ENCODE data around the gene RBM17. TPM values are rescaled to one million over a fixed set of nuclear protein-coding genes. Genes with fewer than 3 reads are reported as not detected.

The RBM17 gene
- total RNA-seq, 4 donors from 2014 or later = 42.3 to 134 (median 87.6) TPM

GRCh38 chr10:6153845-6154244 lies 65.0 kb downstream of the RBM17 start:
- TF ChIP-seq, protein P1, sequence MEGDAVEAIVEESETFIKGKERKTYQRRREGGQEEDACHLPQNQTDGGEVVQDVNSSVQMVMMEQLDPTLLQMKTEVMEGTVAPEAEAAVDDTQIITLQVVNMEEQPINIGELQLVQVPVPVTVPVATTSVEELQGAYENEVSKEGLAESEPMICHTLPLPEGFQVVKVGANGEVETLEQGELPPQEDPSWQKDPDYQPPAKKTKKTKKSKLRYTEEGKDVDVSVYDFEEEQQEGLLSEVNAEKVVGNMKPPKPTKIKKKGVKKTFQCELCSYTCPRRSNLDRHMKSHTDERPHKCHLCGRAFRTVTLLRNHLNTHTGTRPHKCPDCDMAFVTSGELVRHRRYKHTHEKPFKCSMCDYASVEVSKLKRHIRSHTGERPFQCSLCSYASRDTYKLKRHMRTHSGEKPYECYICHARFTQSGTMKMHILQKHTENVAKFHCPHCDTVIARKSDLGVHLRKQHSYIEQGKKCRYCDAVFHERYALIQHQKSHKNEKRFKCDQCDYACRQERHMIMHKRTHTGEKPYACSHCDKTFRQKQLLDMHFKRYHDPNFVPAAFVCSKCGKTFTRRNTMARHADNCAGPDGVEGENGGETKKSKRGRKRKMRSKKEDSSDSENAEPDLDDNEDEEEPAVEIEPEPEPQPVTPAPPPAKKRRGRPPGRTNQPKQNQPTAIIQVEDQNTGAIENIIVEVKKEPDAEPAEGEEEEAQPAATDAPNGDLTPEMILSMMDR (IDR thresholded peaks at IDR 0.05; ENCODE audit: low read depth) = no peak

- TF ChIP-seq, protein P1 (IDR thresholded peaks at IDR 0.05; ENCODE audit: low read depth) = no peak
These were observed 65.7 kb downstream of the RBM17 start for GRCh38 chr10:6154566-6154965.

DNA sequence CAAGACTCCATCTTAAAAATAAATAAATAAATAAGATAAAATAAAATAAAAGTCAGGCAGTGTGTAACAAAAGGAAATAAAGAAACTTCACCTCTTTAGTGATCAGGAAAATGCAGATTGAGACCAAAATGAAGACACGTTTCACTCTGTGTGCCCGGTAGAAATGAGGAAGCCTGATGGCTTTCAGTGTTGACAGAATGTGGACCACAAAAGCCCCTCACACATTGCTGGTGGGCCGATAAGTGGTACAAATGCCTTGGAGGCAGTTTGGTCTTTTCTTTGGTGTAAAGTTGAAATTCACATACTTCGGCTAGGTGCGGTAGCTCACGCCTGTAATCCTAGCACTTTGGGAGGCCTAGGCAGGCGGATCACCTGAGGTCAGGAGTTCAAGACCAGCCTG lies 69.4 kb downstream of the RBM17 start:
- TF ChIP-seq, protein P1 (IDR thresholded peaks at IDR 0.05; ENCODE audit: low read depth) = no peak

DNA sequence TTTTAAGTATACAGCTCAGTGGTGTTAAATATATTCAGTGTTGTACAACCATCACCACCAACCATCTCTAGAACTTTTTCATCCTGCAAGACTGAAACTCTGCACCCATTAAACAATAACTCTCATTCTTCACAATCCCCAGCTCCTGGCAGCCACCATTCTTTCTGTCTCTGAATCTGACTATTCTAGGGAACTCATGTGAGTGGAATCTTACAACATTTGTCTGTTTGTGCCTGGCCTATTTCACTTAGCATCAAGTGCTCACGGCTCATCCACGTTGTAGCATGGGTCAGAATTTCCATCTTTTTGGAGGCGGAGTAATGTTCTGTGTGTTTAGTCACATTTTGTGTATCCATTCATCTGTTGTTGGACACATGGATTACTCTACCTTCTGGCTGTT lies 73.1 kb downstream of the RBM17 start:
- TF ChIP-seq, protein P1 (IDR thresholded peaks at IDR 0.05; ENCODE audit: low read depth) = no peak

DNA sequence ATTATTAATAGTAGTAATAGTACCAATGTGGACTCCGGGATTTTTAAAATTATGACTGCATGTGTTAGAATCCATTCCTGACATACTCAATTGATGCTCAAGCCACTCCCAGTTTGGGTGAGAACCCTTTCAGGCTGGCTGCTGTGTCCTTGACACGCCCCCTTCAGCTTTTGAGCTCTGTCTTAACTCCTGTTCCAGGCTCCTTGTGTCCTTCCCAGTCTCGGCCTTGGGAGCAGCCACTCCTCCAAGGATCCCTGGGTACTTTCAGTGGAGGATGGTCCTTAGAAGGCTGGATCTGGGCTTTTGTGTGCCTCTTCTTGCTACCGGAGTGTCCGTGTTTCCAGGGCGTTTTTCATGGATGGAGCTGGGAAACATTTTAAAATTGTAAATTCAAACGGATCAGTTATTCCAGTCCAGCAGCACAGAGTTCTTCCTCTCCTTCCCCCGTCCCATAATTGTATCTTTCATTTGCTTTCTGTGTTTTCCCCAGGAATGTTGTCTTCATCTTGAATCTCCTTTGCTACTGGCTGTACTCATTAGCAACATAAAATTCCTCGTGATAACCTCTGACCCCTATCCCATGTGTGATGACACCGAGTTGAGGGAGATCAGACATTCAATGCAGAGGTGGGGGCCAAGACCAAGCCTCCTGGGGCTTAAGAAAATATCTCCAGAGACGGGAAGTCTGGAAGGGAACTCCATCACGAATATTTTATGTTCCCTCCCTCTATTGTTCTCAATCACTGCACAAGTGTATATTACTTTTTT lies 73.9 kb downstream of the RBM17 start:
- TF ChIP-seq, protein P1 (IDR thresholded peaks at IDR 0.05; ENCODE audit: low read depth) = no peak

DNA sequence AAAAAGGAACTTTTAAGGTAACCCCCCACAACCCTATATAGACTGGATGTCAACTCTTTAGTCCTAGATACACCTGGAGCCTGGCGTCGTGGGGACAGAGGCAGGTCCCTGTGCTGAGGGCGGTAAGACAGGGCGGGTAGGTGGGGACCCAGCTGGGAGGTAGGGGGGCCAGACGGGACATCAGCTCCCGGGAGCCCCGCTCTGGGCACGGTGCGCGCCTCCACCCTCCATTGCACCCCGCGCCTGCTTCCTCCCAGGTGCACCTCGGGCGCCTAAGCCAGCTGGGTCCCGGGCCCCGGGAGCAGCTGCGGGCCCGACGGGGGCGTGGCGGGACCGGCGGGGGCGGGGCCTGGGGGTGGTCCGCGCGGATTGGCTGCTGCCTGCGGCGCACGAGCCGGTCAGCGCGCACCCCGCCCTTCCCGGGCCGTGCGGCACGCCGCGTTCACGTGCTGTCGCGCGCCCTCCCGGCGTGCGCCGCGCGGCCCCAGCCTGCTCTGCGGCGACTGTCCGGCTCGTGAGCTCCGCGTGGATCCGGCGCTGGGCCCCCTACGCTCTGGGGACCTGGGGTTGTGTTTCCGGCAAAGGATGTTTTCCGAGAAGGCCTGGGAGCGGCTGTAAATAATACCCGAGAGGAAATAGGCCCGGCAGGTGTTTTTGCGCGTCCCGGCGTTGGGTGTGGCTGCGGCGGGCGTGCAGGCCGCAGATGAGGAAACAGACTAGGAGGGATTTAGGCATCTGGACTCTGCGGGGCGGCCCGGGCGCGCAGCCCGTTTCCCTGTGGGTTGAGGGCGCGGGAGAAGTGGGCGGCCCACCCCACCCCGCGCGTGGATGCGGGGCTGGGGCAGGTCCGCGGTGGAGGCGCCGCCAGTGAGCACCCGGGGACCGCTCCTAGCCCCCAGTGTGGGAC lies 74.8 kb downstream of the RBM17 start:
- TF ChIP-seq, protein P1 (IDR thresholded peaks at IDR 0.05; ENCODE audit: low read depth) = no peak

Measured in subcutaneous adipose tissue (tissue), 4 donors.